Measurements from ENCODE around the gene EMP1. TPM values are rescaled to one million over a fixed set of nuclear protein-coding genes. Genes with fewer than 3 reads are reported as not detected.

EMP1 gene
- 3.9 and 39.9 TPM in 2 replicates for total RNA-seq

GRCh38 chr12:13196130-13196921 is at the start of gene EMP1:
TSS of gene EMP1 (plus strand) at chr12:13196726. CDS start at chr12:13211511, 14,785 bp downstream.

Other genes with a start within 250 kb of the EMP1 start
- not detected in 2 replicates for gene GPRC5D, start 244.6 kb upstream of the EMP1 start, total RNA-seq
- gene HEBP1, start 196.5 kb upstream of the EMP1 start, total RNA-seq = 15.6 and 16.6 TPM in 2 replicates
- gene FAM234B, start 152.3 kb upstream of the EMP1 start, total RNA-seq = 10.1 and 10.9 TPM in 2 replicates
- not detected in 2 replicates for gene GSG1, start 93.1 kb upstream of the EMP1 start, total RNA-seq